ENCODE measurements around the gene NSMCE1.
A peak's percentile ranks its signal among the peaks of the same experiment; 100 is the strongest.

NSMCE1 gene

GRCh38 chr16:27199736-27200135, 68.8 kb downstream of the NSMCE1 start:
- DNase-seq (ENCODE audit: low spot score): peak; percentile 63
- no peak for TF ChIP-seq CTCF (IDR thresholded peaks at IDR 0.05; ENCODE audit: extremely low read depth, insufficient read depth, missing control alignments)
- in situ Hi-C loops (cut with MboI; ENCODE audit: low pct_unique_long_range_greater_than_20kb, low sequenced_read_pairs, unreplicated experiment): no loop called here

- DNase-seq (ENCODE audit: low spot score): no peak
- in situ Hi-C loops (cut with MboI; ENCODE audit: low pct_unique_long_range_greater_than_20kb, low sequenced_read_pairs, unreplicated experiment): no loop called here
- TF ChIP-seq CTCF (IDR thresholded peaks at IDR 0.05; ENCODE audit: extremely low read depth, insufficient read depth, missing control alignments): no peak
Observed at GRCh38 chr16:27199235-27199586, 69.4 kb downstream of the NSMCE1 start.

GRCh38 chr16:27198451-27199234, 69.9 kb downstream of the NSMCE1 start:
- TF ChIP-seq CTCF (IDR thresholded peaks at IDR 0.05; ENCODE audit: extremely low read depth, insufficient read depth, missing control alignments): no peak
- in situ Hi-C loops (cut with MboI; ENCODE audit: low pct_unique_long_range_greater_than_20kb, low sequenced_read_pairs, unreplicated experiment): no loop called here
- no peak for DNase-seq (ENCODE audit: low spot score)

GRCh38 chr16:27197004-27197403, 71.6 kb downstream of the NSMCE1 start:
- DNase-seq (ENCODE audit: low spot score): no peak
- no peak for TF ChIP-seq CTCF (IDR thresholded peaks at IDR 0.05; ENCODE audit: extremely low read depth, insufficient read depth, missing control alignments)
- in situ Hi-C loops (cut with MboI; ENCODE audit: low pct_unique_long_range_greater_than_20kb, low sequenced_read_pairs, unreplicated experiment): no loop called here

- in situ Hi-C loops (cut with MboI; ENCODE audit: low pct_unique_long_range_greater_than_20kb, low sequenced_read_pairs, unreplicated experiment): no loop called here
- no peak for TF ChIP-seq CTCF (IDR thresholded peaks at IDR 0.05; ENCODE audit: extremely low read depth, insufficient read depth, missing control alignments)
Observed at GRCh38 chr16:27195941-27196595, 72.5 kb downstream of the NSMCE1 start.

GRCh38 chr16:27195076-27195741, 73.4 kb downstream of the NSMCE1 start:
- TF ChIP-seq CTCF (IDR thresholded peaks at IDR 0.05; ENCODE audit: extremely low read depth, insufficient read depth, missing control alignments): no peak
- in situ Hi-C loops (cut with MboI; ENCODE audit: low pct_unique_long_range_greater_than_20kb, low sequenced_read_pairs, unreplicated experiment): no loop called here
- no peak for DNase-seq (ENCODE audit: low spot score)

More at GRCh38 chr16:27195941-27196595, 72.5 kb downstream of the NSMCE1 start:
- no peak for DNase-seq (ENCODE audit: low spot score)
